Skin of body (tissue), 2 donors: ENCODE measurements around the gene SOX5. TPM values are rescaled to one million over a fixed set of nuclear protein-coding genes. Genes with fewer than 3 reads are reported as not detected.
"Not testable (repeated sequence)": the region's sequence is repeated elsewhere in the genome, so short reads cannot be mapped to it uniquely, and the experiment has no call there.

Source experiments
- DNase-seq: peaks from one replicate; lab custom pipeline; 2025; lab: John Stamatoyannopoulos, UW
- total RNA-seq: library from RNA; depleted of rRNA; stranded (reverse); fragments of >200 nt; gene quantifications from one replicate; pipeline ENCODE4 v1.2.3, GENCODE V29; 2014

The SOX5 gene
- total RNA-seq, 1 donor from 2014 or later: 16.4 TPM

DNA sequence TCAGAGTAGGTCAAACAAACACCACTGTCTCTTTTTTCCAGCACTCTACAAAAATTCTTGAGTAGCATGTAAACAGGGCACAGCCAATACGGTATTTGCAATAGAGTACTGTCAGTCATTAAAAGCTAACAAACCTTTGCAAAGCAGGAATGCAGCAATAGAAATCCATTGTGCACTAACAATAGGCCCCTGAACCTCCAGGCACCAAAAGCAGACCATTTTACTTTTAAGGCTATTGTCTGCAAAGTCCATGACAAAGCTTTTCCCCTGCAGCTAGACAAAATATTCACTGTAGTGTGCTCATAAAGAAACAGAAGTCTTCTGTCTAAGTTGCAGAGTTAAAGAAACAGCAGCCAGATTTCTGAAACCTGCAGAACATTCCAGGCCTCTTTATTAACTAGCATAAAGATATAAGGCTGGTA is 191.9 kb downstream of the SOX5 start:
- DNase-seq: no peak

DNA sequence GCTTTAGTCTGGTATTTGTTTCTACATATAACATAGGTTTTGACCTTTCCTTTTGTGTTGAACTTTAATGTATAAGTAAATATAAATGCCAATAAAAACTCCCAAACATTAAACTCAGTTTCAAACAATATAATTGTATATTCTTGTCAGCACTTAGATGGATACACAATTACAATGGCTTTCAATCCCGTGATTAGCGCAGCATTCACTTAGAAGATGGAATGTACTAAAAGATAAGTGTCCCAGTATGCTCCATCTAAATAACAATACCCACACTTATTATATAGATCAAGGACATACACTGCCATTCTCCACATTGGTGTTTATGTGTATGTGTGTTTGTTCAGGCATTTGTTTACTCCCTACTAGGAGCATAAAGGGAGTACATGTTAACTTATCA is 193.1 kb downstream of the SOX5 start:
- no peak for DNase-seq

DNA sequence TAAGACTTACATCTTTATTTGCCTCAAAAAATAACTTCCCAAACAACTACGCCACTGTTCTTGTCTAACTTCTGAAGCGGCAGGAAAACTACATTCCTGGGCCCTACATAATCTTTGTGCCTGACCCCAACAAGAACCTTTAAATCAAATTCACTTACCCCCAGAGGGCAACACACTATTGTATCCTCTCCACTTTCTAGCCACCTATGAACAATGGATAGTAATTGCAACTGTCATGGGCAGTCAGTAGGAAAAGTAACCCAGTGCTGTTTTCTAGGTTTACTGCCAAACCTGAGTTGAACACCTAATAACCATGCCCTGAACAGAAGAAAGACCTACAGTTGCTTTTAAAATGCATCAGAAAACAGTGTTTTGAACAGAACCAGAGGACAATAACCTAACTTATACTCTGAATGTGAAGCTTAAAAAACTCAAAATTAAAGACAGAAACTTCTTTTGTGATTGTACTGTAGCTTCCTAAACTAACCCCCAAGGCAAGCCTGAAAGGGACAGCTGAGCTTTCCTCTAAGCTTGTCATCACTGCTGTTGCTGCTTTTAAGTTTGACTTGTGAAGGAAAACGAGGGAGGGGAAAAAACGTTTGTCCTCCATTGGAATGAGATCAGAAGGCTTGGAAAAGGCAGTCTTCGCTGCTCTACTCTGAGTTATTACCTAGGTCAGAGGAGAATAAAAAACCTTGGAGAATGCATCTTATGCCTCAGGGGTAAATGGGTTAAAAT is 195.7 kb downstream of the SOX5 start:
- no peak for DNase-seq

DNA sequence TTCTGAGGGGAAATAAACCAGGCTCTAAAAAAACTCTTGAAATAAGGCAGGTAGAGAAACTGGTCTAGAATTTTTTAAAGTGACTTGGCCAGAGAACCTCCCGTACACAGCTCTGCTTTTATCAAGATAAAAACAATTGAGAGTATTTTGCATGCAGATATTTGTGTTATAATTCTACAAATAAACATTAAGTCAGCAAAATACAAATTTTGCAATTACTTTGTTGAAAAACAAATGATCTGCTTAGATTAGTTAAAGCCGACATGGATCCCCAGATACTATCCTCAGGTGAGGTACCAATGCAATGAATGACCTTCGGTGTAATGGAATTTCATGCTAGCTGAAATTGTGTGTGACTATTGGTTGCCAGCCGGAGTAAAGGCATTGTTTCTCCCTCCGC is 197.2 kb downstream of the SOX5 start:
- no peak for DNase-seq

DNA sequence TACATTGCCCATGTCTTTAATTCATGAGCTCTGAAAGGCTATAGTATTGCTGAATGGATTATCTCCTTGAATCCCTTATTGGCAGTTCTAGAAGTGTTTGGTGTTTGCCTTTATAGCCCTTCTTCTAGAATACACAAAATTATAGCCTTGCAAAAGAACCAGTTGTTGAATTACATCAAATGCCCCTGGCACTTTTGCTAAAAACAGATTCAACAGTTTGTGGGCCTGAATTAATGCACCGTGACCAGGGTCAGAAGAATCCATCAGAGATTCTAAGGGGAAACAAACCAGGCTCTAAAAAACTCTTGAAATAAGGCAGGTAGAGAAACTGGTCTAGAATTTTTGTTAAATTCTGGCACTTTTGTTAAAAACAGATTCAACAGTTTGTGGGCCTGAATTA is 197.8 kb downstream of the SOX5 start:
- no peak for DNase-seq

DNA sequence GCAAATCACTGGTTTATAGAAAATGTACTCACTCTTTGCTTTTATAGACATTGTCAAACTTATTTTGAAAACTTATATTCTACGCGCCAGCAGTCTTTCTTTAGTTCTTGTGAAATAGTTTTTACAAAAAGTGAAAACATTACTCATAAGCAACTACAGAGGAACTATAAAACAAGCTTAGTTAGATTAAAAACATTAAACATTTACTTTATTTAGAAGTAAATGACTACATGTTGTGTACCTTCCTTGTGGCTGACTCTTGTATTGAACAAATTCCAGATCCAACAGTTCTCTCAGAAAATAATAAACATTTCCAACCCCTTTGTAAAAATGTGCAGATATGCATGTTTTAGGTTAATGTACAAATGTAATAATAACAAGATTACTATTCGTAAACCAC is 198.5 kb downstream of the SOX5 start:
- DNase-seq: no peak

DNA sequence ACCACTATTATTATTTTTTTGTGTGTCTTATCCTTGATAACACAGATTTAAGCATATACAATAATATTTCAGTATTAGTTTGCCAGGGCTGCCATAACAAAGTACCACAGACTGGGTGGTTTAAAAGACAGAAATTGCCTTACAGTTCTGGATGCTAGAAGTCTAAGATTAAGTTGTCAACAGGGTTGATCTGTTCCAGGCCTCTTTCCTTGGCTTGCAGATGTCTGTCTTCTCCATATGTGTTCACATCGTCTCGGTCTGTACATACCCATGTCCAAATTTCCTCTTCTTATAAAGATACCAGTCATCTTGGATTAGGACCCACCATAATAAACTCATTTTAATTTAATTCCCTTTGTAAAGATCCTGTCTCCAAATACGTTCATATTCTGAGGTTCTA is 204.8 kb downstream of the SOX5 start:
- DNase-seq: peak; percentile 13

DNA sequence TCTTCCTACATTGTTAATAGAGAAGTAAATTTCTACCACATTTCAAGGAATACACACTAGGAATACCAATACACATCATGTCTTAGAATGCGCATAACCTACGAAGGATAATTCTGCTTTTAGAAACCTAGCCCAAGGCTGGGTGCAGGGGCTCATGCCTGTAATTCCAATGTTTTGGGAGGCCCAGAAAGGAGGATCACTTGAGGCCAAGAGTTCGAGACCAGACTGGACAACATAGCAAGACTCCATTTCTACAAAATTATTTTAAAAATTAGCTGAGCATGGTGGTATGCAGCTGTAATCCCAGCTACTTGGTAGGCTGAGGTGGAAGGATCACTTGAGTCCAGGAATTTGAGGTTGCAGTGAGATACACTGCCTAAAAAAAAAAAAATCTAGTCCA is 206.9 kb downstream of the SOX5 start:
- DNase-seq: no peak

DNA sequence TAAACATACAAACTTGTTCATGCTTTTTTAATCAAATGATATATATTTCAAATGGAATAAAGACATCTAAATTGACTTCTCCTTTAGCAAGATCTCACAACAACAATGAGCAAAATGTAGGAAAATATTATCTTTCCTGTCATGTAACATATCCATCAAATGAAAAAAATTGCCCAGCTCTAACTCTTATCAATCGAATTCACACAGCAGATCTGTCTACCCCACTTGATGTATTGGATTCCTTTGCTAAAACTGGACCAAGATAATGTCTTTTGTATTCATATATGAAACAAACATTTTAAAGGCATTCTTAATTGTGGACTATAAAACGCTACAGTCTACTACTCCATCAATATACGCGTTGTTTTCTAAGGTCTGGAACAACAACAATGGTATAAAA is 218.0 kb downstream of the SOX5 start:
- no peak for DNase-seq

DNA sequence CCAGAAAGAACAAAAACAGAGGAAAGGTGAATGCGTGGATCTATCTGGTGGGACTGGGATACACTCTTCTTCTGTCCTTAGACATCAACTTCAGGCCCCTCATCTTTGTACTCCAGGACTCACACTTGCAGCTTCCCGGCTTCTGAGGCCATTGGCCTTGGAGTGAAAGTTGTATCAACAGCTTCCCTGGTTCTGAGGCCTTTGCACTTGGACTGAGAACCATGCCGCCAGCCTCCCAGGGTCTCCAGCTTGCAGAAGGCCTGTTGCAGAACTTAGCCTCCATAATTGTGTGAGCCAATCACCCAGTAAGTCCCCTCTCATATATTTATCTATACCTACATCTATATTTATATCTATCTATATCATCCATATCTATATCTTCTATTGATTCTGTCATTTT is 218.4 kb downstream of the SOX5 start:
- no peak for DNase-seq

DNA sequence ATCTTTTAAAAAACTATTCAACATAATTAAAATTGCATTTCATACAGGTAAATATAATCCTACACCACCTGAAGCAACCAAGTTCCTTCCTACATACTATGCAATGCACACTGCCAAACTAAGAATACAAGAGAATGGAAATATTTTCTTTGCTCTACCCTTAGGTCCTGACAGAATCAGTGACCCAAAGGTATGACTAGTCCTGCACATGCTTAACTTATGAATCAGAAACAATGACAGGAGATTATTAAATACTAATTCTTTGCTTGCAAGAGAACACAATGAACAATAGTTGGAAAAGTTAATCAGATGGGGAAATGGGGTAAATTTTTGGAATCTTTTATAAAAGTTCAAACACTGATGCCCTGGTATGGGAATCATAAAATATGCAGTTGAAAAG is 220.1 kb downstream of the SOX5 start:
- no peak for DNase-seq

DNA sequence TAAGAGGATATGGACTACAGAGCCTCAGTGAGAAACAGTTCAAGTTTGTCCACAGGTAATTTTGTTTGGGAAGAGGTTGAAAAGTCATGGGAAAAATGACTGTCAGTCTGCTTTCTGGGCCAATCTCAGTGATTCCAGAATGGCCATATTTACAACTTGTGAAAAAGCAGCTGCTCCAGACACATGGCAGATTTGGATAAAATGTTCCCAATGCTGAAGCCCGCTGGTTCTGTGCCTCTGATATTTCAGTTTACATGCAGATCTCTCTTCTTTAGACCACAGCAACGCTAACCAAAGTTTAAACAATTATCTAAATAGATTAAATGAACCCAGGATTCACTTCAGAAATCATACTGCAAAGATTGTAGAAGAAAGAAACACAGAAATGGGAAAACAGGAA is 222.8 kb downstream of the SOX5 start:
- no peak for DNase-seq

DNA sequence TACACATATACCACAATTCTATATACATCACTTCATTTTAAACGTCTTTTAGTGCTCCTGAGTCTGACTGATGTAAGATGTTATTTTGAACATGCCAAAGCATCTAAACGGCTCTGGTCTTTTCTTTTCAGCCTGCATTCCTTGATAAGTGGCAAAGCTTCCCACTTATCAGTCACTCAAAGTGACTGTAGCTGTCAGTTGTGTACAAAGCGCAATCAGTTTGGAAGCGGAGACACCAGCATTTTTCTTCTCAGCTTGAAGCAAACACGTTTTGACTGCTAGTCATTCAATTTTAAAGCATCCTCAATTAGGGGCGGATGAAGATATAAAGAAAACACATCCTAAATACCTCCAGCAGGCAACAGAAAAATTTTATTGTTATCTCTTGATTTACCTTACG is 226.8 kb downstream of the SOX5 start:
- no peak for DNase-seq

DNA sequence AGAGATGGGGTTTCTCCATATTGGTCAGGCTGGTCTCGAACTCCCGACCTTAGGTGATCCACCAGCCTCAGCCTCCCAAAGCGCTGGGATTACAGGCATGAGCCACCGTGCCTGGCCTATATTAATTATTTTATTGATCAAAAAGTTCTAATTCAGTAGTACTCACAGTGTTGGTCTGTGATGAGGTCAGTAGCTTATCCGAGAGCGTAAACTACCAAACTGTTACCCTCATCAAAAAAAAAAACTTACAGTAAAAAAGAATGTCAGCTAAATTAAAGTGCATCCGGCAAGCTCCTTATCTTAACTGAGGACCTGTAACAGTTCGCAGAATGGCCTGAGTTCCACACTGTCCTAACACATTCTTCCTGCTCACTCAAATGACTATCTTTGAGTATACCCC is 228.2 kb downstream of the SOX5 start:
- no peak for DNase-seq

DNA sequence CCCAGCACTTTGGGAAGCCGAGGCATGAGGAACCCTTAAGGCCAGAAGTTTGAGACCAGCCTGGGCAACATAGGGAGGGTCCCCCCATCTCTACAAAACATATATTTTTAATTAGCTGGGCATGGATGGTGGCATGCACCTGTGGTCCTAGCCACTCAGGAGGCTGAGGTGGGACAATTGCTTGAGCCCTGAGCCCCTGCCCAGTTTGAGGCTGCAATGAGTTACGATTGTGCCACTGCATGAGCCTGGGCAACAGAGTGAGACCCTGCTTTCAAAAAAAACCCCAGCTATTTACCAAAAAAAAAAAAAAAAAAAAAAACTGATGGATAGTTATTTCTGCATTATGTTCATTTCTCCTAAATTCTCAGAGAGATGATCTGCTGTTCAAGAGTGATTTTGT is 230.0 kb downstream of the SOX5 start:
- no peak for DNase-seq

DNA sequence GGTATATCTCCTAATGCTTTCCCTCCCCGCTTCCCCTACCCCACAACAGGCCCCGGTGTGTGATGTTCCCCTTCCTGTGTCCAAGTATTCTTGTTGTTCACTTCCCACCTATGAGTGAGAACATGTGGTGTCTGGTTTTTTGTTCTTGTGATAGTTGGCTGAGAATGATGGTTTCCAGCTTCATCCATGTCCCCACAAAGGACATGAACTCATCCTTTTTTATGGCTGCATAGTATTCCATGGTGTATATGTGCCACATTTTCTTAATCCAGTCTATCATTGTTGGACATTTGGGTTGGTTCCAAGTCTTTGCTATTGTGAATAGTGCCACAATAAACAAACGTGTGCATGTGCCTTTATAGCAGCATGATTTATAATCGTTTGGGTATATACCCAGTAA is 239.1 kb downstream of the SOX5 start:
- DNase-seq: not testable (repeated sequence)

DNA sequence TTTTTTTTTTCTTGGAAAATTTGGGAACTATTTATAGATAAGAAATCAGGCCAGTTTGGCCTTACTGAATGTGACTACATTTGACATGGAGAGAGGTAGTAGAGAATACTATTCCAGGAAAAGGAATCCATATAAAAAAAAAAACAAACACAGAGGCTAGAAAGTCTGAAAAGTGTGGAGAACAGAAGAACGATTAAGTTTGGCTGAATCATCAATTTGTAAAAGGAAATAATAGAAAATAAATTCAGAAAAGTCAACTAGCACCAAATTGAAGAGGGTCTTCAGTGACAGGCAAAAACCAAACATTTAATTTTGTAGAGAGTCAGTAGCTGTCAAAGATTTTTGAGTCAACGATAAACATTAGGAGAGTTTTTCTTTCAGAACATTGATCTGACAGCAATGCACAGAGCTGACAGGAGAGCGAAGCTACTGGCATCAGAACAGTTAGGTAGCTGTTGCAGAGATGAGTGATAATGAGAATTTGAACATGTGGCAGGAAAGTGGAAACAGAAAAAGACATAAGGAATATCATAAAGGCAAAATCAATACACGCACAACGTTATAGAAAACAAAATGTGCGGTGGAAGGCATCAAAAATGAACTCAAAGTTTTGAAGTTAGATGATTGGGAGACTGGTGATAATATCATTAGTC is 241.2 kb downstream of the SOX5 start:
- DNase-seq: no peak

DNA sequence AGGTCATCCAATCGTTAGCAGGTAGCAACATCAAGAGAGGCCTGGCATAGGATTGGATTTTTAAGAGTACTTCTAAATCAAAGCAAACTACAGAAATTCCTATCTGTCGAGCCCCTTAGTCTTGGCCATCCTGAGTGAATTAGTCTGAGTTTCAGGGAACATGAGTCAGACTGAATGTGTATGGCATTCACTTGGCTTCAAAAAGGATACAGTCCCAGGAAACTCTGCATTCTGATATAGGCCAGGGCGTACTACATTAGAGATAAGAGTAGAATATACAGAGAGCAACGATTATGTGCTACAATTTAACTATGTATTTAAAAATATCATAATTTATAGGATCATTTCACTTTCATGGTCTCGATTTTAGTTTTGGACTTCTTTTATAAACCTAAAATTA is 242.2 kb downstream of the SOX5 start:
- DNase-seq: no peak

DNA sequence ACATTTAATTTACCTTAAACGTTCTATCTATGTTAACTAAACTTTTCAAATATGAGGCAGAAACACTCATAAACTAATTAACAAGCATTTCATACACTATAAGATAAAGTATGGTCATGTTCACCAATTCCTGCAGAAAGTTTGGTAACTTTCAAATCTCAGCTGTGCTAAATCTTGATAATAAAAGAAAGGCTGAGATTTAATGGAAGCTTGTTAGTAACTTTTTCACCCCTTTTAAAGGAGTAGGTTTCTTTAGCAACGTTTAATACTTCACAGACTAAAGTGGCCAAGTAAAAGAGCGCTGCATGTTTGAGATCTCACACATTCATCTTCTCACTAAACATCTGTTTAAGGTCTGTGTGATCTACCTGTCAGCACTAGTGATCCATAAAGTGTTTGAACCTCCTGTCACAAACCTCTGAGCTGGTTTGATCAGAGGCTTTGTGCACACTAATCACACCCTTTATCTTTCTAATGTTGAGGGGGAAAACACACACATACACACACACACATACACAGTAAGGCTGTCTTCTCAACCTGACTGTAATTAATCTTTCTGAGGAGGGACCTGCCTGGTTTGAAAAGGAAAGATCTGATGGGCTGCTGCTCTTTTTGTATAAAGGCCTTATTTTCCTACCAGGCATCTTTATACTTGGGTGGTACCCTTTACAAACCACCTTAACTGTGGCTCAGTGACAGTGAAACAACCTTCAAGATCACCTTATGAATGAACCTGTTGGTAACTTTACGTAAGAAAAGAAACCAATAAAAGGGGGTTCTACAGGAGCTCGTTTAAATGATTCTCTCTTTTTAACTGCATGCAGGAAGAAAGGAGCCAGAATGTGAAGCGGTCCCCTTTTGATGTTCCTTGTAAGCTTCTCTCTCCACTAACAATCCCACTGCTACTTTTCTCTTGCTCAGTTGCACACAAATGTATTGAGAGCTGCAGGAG is 244.2 kb downstream of the SOX5 start:
- no peak for DNase-seq

DNA sequence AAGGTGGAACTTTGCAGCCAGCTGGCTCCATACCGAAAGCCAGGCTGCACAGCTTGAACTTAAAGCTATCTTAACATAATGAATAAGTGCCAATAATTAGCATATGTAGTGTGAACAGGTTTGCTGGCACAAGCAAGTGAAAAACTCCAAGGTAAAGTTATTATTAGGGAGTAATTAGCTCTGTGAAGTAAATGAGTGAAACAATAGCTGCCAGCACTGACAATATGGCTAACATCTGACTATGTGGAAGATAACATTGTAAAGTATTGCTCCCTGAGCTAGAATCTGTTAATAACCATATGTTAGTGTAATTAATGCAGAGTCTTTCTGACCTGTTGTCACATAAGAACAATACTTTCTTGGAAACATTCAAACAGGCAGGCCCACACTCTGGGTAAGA is 246.4 kb downstream of the SOX5 start:
- DNase-seq: no peak

DNA sequence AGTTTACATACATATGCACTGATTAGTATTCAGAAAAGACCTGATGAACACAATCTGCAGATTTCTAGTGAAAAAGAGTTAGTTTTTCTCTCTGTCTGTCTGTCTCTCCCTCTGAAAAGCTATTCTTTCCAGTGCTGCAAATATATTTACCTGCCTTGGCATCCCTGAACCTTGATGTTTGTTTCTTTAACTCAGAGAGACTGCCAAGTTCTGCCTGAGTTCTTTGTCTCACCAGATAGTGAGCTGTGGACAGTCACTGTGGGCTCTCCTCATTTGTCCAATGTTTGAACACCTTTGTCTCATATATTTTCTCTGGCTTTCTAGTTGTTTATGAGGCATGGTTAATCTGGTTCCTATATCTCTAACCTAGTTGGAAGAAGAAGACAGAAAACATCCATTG is 250.4 kb downstream of the SOX5 start:
- DNase-seq: no peak

DNA sequence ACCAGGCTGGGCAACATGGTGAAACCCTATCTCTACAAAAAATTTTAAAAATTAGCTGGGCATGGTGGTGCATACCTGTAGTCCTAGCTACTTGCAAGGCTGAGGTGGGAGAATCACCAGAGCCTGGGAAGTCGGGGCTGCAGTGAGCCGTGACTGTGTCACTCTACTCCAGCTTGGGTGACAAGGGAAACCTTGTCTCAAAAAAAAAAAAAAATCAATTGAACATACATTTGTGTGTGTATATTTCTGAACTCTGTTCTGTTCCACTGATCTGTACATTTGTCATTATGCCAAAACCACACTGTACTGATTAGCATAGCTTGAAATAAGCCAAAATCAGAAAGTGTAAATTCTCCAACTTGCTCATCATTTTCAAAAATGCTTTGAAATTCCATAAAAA is 254.6 kb downstream of the SOX5 start:
- DNase-seq: no peak
